Measurements from ENCODE around the gene SHISA7. TPM values are rescaled to one million over a fixed set of nuclear protein-coding genes. Genes with fewer than 3 reads are reported as not detected.
"Not testable (repeated sequence)": the region's sequence is repeated elsewhere in the genome, so short reads cannot be mapped to it uniquely, and the experiment has no call there.

SHISA7 gene
- total RNA-seq, 1 experiment from 2014 or later = not detected

DNA sequence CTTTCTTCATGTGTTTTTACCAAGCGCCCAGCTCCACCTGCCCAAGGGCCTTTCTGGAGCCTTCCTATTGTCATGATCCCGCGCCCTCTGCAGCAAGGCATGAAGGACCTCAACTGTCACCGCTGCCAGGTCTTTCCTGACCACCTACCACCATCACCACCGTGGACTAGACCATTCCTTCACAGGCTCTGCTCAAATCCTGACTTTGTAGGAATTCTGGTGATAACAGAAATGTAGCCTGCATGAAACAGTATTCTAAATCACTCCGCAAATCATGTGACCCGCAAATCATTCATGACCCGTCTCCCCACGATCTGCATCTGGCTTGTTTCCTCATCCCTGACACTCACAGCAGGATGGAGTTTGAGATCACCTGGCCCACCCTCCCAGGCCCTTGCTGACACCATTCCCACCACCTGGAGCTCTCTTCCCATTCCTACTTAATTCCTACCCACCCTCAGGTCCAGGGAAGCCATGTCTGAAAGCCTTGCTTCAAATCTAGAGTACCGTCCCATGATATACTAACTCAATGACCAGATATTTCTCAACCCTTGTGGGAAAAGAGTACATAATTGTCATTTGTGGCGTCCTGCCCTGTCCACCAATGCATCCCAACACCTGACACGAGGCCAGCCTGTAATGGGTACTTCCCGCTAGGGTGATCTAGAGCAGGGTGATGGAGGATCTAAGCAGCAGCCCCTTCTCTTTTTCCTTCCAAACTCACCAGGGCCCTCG, 36.8 kb downstream of the SHISA7 start:
- in situ Hi-C loops (cut with HindIII; ENCODE audit: low pct_unique_long_range_greater_than_20kb, low sequenced_read_pairs) = no loop called here
- DNase-seq (ENCODE audit: low read depth) = no peak

DNA sequence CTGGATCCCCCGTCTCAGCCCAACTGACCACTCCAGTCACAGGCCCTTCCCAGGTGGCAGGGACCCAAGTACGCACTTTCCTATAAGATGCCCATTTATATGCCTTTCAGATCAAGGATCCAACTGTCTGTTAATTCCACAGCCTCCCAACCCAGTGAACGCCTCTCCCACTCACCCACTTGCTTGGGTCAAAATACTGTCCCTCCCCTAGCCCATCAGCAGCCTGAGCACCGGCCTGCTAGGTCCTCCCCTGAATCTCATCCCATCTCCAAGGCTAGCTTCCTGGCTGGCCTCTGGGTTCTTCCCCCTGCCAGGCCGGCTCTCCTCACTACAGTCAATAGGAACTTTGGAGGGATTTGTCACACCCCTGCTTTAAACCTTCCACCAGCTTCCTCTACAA, 37.5 kb downstream of the SHISA7 start:
- no peak for DNase-seq (ENCODE audit: low read depth)
- in situ Hi-C loops (cut with HindIII; ENCODE audit: low pct_unique_long_range_greater_than_20kb, low sequenced_read_pairs) = no loop called here

GRCh38 chr19:55402509-55402908, 40.6 kb downstream of the SHISA7 start:
- in situ Hi-C loops (cut with HindIII; ENCODE audit: low pct_unique_long_range_greater_than_20kb, low sequenced_read_pairs) = no loop called here
- DNase-seq (ENCODE audit: low read depth) = no peak

- in situ Hi-C loops (cut with HindIII; ENCODE audit: low pct_unique_long_range_greater_than_20kb, low sequenced_read_pairs); DNase-seq (ENCODE audit: low read depth): not testable (repeated sequence)
These were observed 41.7 kb downstream of the SHISA7 start for GRCh38 chr19:55401390-55401789.

DNA sequence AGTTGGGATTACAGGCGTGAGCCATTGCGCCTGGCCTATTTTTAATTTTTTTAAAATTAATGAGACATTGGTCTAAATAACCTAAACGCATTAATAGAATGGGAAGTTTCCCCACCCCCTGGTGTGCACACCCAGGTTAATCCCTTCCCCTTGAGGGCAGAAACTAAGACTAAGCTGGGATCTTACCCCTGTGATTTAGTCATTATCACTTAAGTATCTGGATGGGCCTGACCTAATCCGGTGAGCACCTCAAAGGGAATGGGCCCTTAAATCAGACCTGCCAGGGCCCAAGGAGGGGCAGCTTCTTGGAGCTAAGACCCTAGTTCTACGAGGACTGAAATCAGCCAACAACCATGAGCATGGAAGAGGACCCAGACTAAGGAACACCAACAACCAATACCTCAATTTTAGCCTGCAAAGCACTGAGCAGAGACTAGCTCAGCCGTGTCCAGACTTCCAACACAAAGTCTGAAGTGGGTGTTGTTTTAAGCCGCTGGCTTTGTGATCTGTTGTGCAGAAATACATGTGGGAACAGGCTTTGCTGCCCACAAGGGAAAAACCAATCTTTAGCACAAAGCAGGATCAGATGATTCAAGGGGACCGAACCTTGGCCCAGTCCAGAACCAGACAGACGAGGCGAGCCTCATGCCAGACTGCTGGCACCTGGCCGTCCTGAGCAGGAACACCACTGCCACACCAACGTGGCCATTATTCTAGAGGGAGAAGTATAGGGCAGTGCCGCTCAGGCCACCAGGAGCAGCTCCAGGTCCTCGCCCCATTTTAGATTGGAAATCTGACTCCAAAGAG, 42.6 kb downstream of the SHISA7 start:
- in situ Hi-C loops (cut with HindIII; ENCODE audit: low pct_unique_long_range_greater_than_20kb, low sequenced_read_pairs) = no loop called here
- no peak for DNase-seq (ENCODE audit: low read depth)

GRCh38 chr19:55398200-55398925, 44.7 kb downstream of the SHISA7 start:
- in situ Hi-C loops (cut with HindIII; ENCODE audit: low pct_unique_long_range_greater_than_20kb, low sequenced_read_pairs) = no loop called here
- no peak for DNase-seq (ENCODE audit: low read depth)

GRCh38 chr19:55392820-55393761, 50.0 kb downstream of the SHISA7 start:
- DNase-seq (ENCODE audit: low read depth) = no peak
- in situ Hi-C loops (cut with HindIII; ENCODE audit: low pct_unique_long_range_greater_than_20kb, low sequenced_read_pairs) = no loop called here

GRCh38 chr19:55391702-55392615, 51.1 kb downstream of the SHISA7 start:
- in situ Hi-C loops (cut with HindIII; ENCODE audit: low pct_unique_long_range_greater_than_20kb, low sequenced_read_pairs) = no loop called here
- no peak for DNase-seq (ENCODE audit: low read depth)

- no peak for DNase-seq (ENCODE audit: low read depth)
- in situ Hi-C loops (cut with HindIII; ENCODE audit: low pct_unique_long_range_greater_than_20kb, low sequenced_read_pairs) = no loop called here
These were observed 51.9 kb downstream of the SHISA7 start for GRCh38 chr19:55391191-55391670.

- in situ Hi-C loops (cut with HindIII; ENCODE audit: low pct_unique_long_range_greater_than_20kb, low sequenced_read_pairs) = no loop called here
- no peak for DNase-seq (ENCODE audit: low read depth)
These were observed 52.6 kb downstream of the SHISA7 start for GRCh38 chr19:55390461-55390880.

GRCh38 chr19:55389386-55390317, 53.4 kb downstream of the SHISA7 start:
- DNase-seq (ENCODE audit: low read depth) = no peak

DNA sequence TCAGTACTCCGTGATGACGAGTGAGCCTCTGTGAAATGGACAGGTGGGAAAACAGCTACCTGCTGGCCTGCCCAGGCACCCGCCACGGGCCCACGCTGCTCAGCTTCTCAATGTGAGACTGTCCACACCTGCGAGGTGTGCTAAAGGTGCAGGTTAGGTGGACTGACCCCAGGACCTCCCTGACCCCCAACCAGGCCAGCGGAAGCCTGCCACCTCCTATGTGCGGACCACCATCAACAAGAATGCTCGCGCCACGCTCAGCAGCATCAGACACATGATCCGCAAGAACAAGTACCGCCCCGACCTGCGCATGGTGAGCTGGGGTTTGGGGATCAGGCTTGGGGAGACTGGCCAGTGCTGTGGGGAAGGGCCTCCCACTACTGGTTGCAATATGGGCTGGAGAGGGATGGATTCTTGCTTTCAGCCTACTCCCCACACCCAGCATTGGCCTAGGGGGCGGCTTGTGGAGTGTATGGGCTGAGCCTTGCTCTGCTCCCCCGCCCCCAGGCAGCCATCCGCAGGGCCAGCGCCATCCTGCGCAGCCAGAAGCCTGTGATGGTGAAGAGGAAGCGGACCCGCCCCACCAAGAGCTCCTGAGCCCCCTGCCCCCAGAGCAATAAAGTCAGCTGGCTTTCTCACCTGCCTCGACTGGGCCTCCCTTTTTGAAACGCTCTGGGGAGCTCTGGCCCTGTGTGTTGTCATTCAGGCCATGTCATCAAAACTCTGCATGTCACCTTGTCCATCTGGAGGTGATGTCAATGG, 55.2 kb downstream of the SHISA7 start:
- DNase-seq (ENCODE audit: low read depth) = no peak
- in situ Hi-C loops (cut with HindIII; ENCODE audit: low pct_unique_long_range_greater_than_20kb, low sequenced_read_pairs) = no loop called here

More at GRCh38 chr19:55389386-55390317, 53.4 kb downstream of the SHISA7 start:
- in situ Hi-C loops (cut with HindIII; ENCODE audit: low pct_unique_long_range_greater_than_20kb, low sequenced_read_pairs) = no loop called here

DNA sequence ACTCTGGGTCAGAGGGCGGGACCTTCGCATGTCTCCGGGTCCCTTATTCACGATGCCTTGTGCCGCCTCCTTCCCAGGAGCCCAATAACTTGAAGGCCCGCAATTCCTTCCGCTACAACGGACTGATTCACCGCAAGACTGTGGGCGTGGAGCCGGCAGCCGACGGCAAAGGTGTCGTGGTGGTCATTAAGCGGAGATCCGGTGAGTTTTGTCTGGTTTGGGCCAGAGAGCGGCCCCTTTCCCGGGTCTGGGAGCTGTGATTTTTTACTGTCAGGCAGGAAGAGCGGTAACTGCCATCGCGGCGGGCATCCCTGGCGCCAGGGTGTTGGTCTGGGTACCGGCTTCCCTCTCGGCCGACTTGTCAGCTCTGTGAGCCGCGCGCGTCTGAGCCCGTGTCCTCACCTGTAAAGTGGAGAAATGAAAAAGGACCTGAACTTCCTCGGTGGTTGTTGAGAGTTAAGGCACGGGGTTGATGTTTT, 56.6 kb downstream of the SHISA7 start:
- in situ Hi-C loops (cut with HindIII; ENCODE audit: low pct_unique_long_range_greater_than_20kb, low sequenced_read_pairs) = no loop called here
- no peak for DNase-seq (ENCODE audit: low read depth)

- peak; percentile 99 for DNase-seq (ENCODE audit: low read depth)
- in situ Hi-C loops (cut with HindIII; ENCODE audit: low pct_unique_long_range_greater_than_20kb, low sequenced_read_pairs) = no loop called here
These were observed 57.2 kb downstream of the SHISA7 start, which contains the start of gene RPL28 for GRCh38 chr19:55385724-55386492. Gene RPL28, plus strand, starts transcription at chr19:55385932. Its CDS starts 426 bp downstream, at chr19:55386358.

Data from Caki2 (cell line).